CD4-positive, alpha-beta T cell (primary cell): Measurements from ENCODE around the gene RABGEF1. TPM values are rescaled to one million over a fixed set of nuclear protein-coding genes. Genes with fewer than 3 reads are reported as not detected.

Experiments
- ATAC-seq: fragments of 200-7000 bp; cut with Tn5 transposase; one replicate; pipeline ENCODE4 v1.10.0; 2022; ENCODE audit warnings: mild to moderate bottlenecking; ENCODE audit not compliant: poor library complexity
- CTCF ChIA-PET: fragments of 350-600 bp; sonication (Branson Sonifier 250); formaldehyde crosslinking; loops from one replicate; lab custom pipeline; 2021; ENCODE audit warnings: antibody characterized with exemption, inconsistent platforms; lab: Charles Lee
- POLR2A ChIA-PET: fragments of 350-600 bp; sonication (Branson Sonifier 250); formaldehyde crosslinking; loops from one replicate; lab custom pipeline; 2021; ENCODE audit warnings: antibody characterized with exemption, inconsistent platforms; lab: Charles Lee
- DNase-seq, 14 experiments: peaks; one replicate each; pipeline ENCODE4 v3.0.0-alpha.2; 2013 to 2020; ENCODE audit warnings: mixed read lengths in 2 of 14
- H3K27ac ChIP-seq, 2 donors: one replicate each; pipeline versions ENCODE4 v1.5.1 to v1.7.0; 2013; ENCODE audit warnings: low read length in 2 of 2, low read depth in 1 of 2, mild to moderate bottlenecking in 1 of 2
- H3K27me3 ChIP-seq, 2 experiments: 1 replicate in 1 of 2; 2 replicates in 1 of 2; pipeline versions ENCODE4 v1.6.1 to v1.7.0; 2013; ENCODE audit warnings: low read length in 2 of 2, control low read depth in 1 of 2, mild to moderate bottlenecking in 1 of 2, moderate library complexity in 1 of 2; ENCODE audit not compliant: insufficient read depth in 2 of 2, control insufficient read depth in 1 of 2
- H3K36me3 ChIP-seq: one replicate; pipeline ENCODE4 v1.6.1; 2013; ENCODE audit warnings: low read length, control low read depth; ENCODE audit not compliant: insufficient read depth
- H3K4me1 ChIP-seq: one replicate; pipeline ENCODE4 v1.6.1; 2013; ENCODE audit warnings: low read length, control low read depth; ENCODE audit not compliant: insufficient read depth
- H3K4me3 ChIP-seq: one replicate; pipeline ENCODE4 v1.5.1; 2013; ENCODE audit warnings: mild to moderate bottlenecking, low read length, moderate library complexity
- H3K9me3 ChIP-seq, 2 experiments: 1 replicate in 1 of 2; 2 replicates in 1 of 2; pipeline versions ENCODE4 v1.6.1 to v1.7.0; 2013; ENCODE audit warnings: low read length in 2 of 2, mild to moderate bottlenecking in 2 of 2, control low read depth in 1 of 2, moderate library complexity in 1 of 2; ENCODE audit not compliant: control insufficient read depth in 1 of 2, insufficient read depth in 1 of 2
- H3K27ac Mint-ChIP-seq: one replicate; pipeline ENCODE4 v1.8.0; 2020; ENCODE audit warnings: mixed read lengths
- H3K27me3 Mint-ChIP-seq: one replicate; pipeline ENCODE4 v1.8.0; 2021; ENCODE audit warnings: mixed read lengths
- H3K36me3 Mint-ChIP-seq: one replicate; pipeline ENCODE4 v1.8.0; 2021; ENCODE audit warnings: low read depth, mixed read lengths
- H3K4me1 Mint-ChIP-seq: one replicate; pipeline ENCODE4 v1.8.0; 2021; ENCODE audit warnings: low read depth, mixed read lengths
- H3K4me3 Mint-ChIP-seq: one replicate; pipeline ENCODE4 v1.8.0; 2020; ENCODE audit warnings: mild to moderate bottlenecking, mixed read lengths
- H3K9me3 Mint-ChIP-seq: one replicate; pipeline ENCODE4 v1.8.0; 2020; ENCODE audit warnings: mixed read lengths
- CTCF ChIP-seq: fragments of 200-600 bp; IDR thresholded peaks from one replicate; pipeline ENCODE4 v1.8.0; 2022; ENCODE audit warnings: antibody characterized with exemption, mild to moderate bottlenecking
- intact Hi-C, 2 experiments: fragments of 100-400 bp; cut with DNase I in 1 of 2; cut with micrococcal nuclease in 1 of 2; formaldehyde crosslinking; loops; one replicate each; pipeline versions ENCODE4 v1.15.1 to v1.9.0; 2023 to 2025; cut with DNase I, micrococcal nuclease
- total RNA-seq, 174 experiments: library from RNA in 2 of 174; stranded (reverse) in 2 of 174; gene quantifications; one replicate each; pipeline ENCODE4 v1.2.3 and lab custom pipeline; 2021 to 2026

RABGEF1 gene
- total RNA-seq, 2 experiments from 2014 or later, result 18.9 to 20.1 TPM

- H3K36me3 ChIP-seq, result no peaks in the 10 kb centered on the region
- intact Hi-C loops, result no loop called here
- Mint-ChIP-seq H3K4me3 (no peak overlapping the region), H3K27ac (no peak overlapping the region), H3K27me3 (no peaks in the 10 kb centered on the region), H3K9me3 (no peaks in the 10 kb centered on the region), H3K36me3 (peaks cover 37% of the 10 kb centered on the region), H3K4me1 (no peaks in the 10 kb centered on the region)
- ChIA-PET CTCF (no interaction called here), POLR2A (no interaction called here)
- no peak overlapping the region for H3K27ac ChIP-seq
- DNase-seq (no peak), ATAC-seq (no peak)
- H3K9me3 ChIP-seq, result peaks cover 0 to 10% of the 10 kb centered on the region in 2 experiments
- no peak for TF ChIP-seq CTCF
- no peak overlapping the region for H3K4me3 ChIP-seq
- no peaks in the 10 kb centered on the region for H3K4me1 ChIP-seq
- no peaks in the 10 kb centered on the region for H3K27me3 ChIP-seq
Measured at GRCh38 chr7:66727058-66727457, 13.5 kb upstream of the RABGEF1 start.

- Mint-ChIP-seq H3K27ac (no peak overlapping the region), H3K4me3 (no peak overlapping the region), H3K9me3 (no peaks in the 10 kb centered on the region), H3K27me3 (no peaks in the 10 kb centered on the region), H3K4me1 (peaks cover 4% of the 10 kb centered on the region), H3K36me3 (peaks cover 27% of the 10 kb centered on the region)
- Histone ChIP-seq H3K27ac (no peak overlapping the region), H3K36me3 (no peaks in the 10 kb centered on the region), H3K4me1 (no peaks in the 10 kb centered on the region), H3K9me3 (peaks cover 0 to 10% of the 10 kb centered on the region in 2 experiments), H3K27me3 (no peaks in the 10 kb centered on the region), H3K4me3 (no peak overlapping the region)
- ChIA-PET POLR2A (no interaction called here), CTCF (no interaction called here)
- intact Hi-C loops, result no loop called here
- ATAC-seq (no peak), DNase-seq (no peak)
- no peak for TF ChIP-seq CTCF
Measured at GRCh38 chr7:66728571-66728970, 12.0 kb upstream of the RABGEF1 start.

- Mint-ChIP-seq H3K4me3 (no peak overlapping the region), H3K27ac (no peak overlapping the region), H3K36me3 (peaks cover 22% of the 10 kb centered on the region), H3K27me3 (no peaks in the 10 kb centered on the region), H3K9me3 (no peaks in the 10 kb centered on the region), H3K4me1 (peaks cover 4% of the 10 kb centered on the region)
- H3K36me3 ChIP-seq, result no peaks in the 10 kb centered on the region
- H3K9me3 ChIP-seq, result peaks cover 0 to 7% of the 10 kb centered on the region in 2 experiments
- no peaks in the 10 kb centered on the region for H3K4me1 ChIP-seq
- H3K27ac ChIP-seq, result no peak overlapping the region
- no peak overlapping the region for H3K4me3 ChIP-seq
- ChIA-PET POLR2A (no interaction called here), CTCF (no interaction called here)
- H3K27me3 ChIP-seq, result no peaks in the 10 kb centered on the region
- TF ChIP-seq CTCF, result no peak
- intact Hi-C loops, result no loop called here
- no peak for ATAC-seq
- no peak for DNase-seq
Measured at GRCh38 chr7:66729274-66729673, 11.3 kb upstream of the RABGEF1 start.
